Measurements from ENCODE around the gene P2RY13. TPM values are rescaled to one million over a fixed set of nuclear protein-coding genes. Genes with fewer than 3 reads are reported as not detected.
A peak's percentile ranks its signal among the peaks of the same experiment; 100 is the strongest.

P2RY13 gene
- total RNA-seq, 1 experiment from 2014 or later = not detected

DNA sequence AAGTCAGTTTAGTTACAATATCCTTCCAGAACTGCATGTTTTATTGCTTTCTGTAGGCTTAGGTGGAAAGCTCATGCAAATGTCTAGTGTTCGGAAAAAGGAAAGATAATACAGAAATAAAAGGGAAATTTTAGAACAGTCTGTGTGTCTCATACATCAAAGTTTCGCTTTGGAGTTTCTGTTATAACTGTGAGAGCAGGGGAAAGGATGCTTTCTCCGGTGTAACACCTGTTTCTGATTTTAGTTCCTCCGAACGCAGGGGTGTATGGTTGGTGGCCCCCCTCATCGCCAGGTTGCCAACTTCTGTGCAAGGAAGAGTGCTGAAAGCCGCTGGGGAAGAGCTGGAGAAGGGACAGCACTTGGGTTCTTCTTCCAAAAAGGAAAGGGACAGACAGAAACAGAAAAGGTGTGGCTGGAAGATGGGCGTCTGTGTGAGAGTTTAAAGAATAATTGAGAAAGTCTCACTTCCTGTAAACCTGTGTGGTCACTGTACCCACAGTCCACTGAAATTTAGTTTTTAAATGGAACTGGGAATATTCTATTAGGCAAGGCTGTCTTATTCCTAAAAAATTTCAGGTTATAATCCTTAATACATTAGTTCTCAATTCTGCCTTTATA, 48.5 kb upstream of the P2RY13 start:
- Histone ChIP-seq H2BK12ac (ENCODE audit: insufficient read length, low read depth, low read length) (no peak overlapping the region), H3K4me1 (ENCODE audit: insufficient read depth, low read length) (no peaks in the 10 kb centered on the region), H3K56ac (ENCODE audit: insufficient read length, low read depth, low read length) (no peak overlapping the region), H2BK20ac (ENCODE audit: low read depth, low read length, poor library complexity, severe bottlenecking) (no peak overlapping the region), H3K4me2 (ENCODE audit: insufficient read depth, insufficient read length, low read length) (no peak overlapping the region), H2AFZ (ENCODE audit: low read length) (no peak overlapping the region), H4K91ac (ENCODE audit: insufficient read length, low read depth, low read length) (no peak overlapping the region), H3K4ac (ENCODE audit: low read depth, low read length) (no peak overlapping the region), H3K23ac (ENCODE audit: insufficient read length, low read depth, low read length) (no peak overlapping the region), H3K27ac (ENCODE audit: insufficient read length, low read depth, low read length) (no peak overlapping the region), H3T11ph (ENCODE audit: low read length) (no peak overlapping the region), H3K27me3 (ENCODE audit: insufficient read depth, low read length) (no peaks in the 10 kb centered on the region), H3K18ac (ENCODE audit: insufficient read length, low read depth, low read length) (no peak overlapping the region), H4K8ac (replicated peaks; ENCODE audit: insufficient read length, low read depth, low read length) (no peak overlapping the region), H3K23me2 (ENCODE audit: insufficient read length, low read depth, low read length, poor library complexity, severe bottlenecking) (no peaks in the 10 kb centered on the region), H3K79me1 (ENCODE audit: insufficient read depth, low read depth, low read length, poor library complexity, severe bottlenecking) (no peaks in the 10 kb centered on the region), H3K79me2 (ENCODE audit: insufficient read depth, low read length) (no peaks in the 10 kb centered on the region), H2BK15ac (ENCODE audit: low read depth, low read length) (no peak overlapping the region), H2BK120ac (ENCODE audit: low read depth, low read length, poor library complexity, severe bottlenecking) (no peak overlapping the region), H2BK5ac (ENCODE audit: insufficient read length, low read length) (no peak overlapping the region), H4K5ac (ENCODE audit: insufficient read length, low read depth, low read length) (no peak overlapping the region), H4K20me1 (ENCODE audit: control insufficient read depth, insufficient read depth, insufficient read length) (no peaks in the 10 kb centered on the region), H3K9me3 (ENCODE audit: control insufficient read depth, low read depth, low read length) (no peaks in the 10 kb centered on the region), H3K14ac (ENCODE audit: insufficient read depth, low read length) (no peak overlapping the region; the same call in 1 of the 2 replicates), H2AK5ac (ENCODE audit: insufficient read length, low read length) (no peak overlapping the region), H3K9ac (ENCODE audit: extremely low read depth, insufficient read length, low read length) (no peak overlapping the region)
- Mint-ChIP-seq H3K27me3 (ENCODE audit: low read depth) (no peaks in the 10 kb centered on the region), H3K9me3 (no peaks in the 10 kb centered on the region), H3K27ac (peak overlapping the region in 2 of 3 experiments; percentile 73 to 93; a peak in 2 of 7 replicates), H3K36me3 (ENCODE audit: insufficient read depth in 1 of 3, low read depth in 3 of 3) (peaks cover 3 to 17% (median 7%) of the 10 kb centered on the region in 3 experiments; a peak in 5 of 7 replicates), H3K4me1 (no peaks in the 10 kb centered on the region), H3K4me3 (no peak overlapping the region)
- no CpG with 5 or more reads among the region's 8 CpGs for WGBS (ENCODE audit: extremely low coverage, insufficient read length, low lambda C conversion rate)
- TF ChIP-seq, protein P1, sequence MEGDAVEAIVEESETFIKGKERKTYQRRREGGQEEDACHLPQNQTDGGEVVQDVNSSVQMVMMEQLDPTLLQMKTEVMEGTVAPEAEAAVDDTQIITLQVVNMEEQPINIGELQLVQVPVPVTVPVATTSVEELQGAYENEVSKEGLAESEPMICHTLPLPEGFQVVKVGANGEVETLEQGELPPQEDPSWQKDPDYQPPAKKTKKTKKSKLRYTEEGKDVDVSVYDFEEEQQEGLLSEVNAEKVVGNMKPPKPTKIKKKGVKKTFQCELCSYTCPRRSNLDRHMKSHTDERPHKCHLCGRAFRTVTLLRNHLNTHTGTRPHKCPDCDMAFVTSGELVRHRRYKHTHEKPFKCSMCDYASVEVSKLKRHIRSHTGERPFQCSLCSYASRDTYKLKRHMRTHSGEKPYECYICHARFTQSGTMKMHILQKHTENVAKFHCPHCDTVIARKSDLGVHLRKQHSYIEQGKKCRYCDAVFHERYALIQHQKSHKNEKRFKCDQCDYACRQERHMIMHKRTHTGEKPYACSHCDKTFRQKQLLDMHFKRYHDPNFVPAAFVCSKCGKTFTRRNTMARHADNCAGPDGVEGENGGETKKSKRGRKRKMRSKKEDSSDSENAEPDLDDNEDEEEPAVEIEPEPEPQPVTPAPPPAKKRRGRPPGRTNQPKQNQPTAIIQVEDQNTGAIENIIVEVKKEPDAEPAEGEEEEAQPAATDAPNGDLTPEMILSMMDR (conservative IDR thresholded peaks at IDR 0.05) = no peak
- no peak for DNase-seq
